Spinal cord (tissue), 10 donors: ENCODE data around the gene SLC1A5. TPM values are rescaled to one million over a fixed set of nuclear protein-coding genes. Genes with fewer than 3 reads are reported as not detected.
A peak's percentile ranks its signal among the peaks of the same experiment; 100 is the strongest.

Experiments used
- DNase-seq, 6 donors: peaks; one replicate each; pipeline versions ENCODE4 v3.0.0 to v3.0.0-alpha.2; 2013 to 2015; ENCODE audit warnings: low spot score in 6 of 6, low read depth in 4 of 6
- H3K27ac ChIP-seq: one replicate; pipeline ENCODE4 v1.5.1; 2013; ENCODE audit warnings: low read depth, low read length, control low read depth
- H3K27me3 ChIP-seq: one replicate; pipeline ENCODE4 v1.6.1; 2013; ENCODE audit warnings: low read length; ENCODE audit not compliant: control insufficient read depth, insufficient read depth
- H3K36me3 ChIP-seq: one replicate; pipeline ENCODE4 v1.6.1; 2013; ENCODE audit warnings: low read length; ENCODE audit not compliant: control insufficient read depth, insufficient read depth
- H3K4me1 ChIP-seq: one replicate; pipeline ENCODE4 v1.6.1; 2013; ENCODE audit warnings: low read length; ENCODE audit not compliant: control insufficient read depth, insufficient read depth
- H3K4me3 ChIP-seq: one replicate; pipeline ENCODE4 v1.5.1; 2013; ENCODE audit warnings: low read depth, low read length, control low read depth
- H3K9me3 ChIP-seq: one replicate; pipeline ENCODE4 v1.6.1; 2013; ENCODE audit warnings: low read length; ENCODE audit not compliant: control insufficient read depth, insufficient read depth
- WGBS: methylation state at CpG from one replicate; pipeline ENCODE4 v1.1.5; 2013; ENCODE audit warnings: missing lambda C conversion rate; ENCODE audit not compliant: insufficient coverage; 5-methylcytosine and 5-hydroxymethylcytosine counted together
- polyA plus RNA-seq, 2 donors: library from polyadenylated mRNA; unstranded; fragments of 120-200 nt; gene quantifications; one replicate each; pipeline ENCODE4 v1.2.1, GENCODE V29; 2013; ENCODE audit not compliant: insufficient read length in 2 of 2
- total RNA-seq, 2 donors: library from RNA; depleted of rRNA in 1 of 2; stranded (reverse); fragments of 120-200 nt in 1 of 2; fragments of >200 nt in 1 of 2; gene quantifications; one replicate each; pipeline versions ENCODE4 v1.2.3 to v1.2.4, GENCODE V29; 2013 to 2014
- donor health status: healthy.

SLC1A5 gene
- total and polyA plus RNA-seq, 4 donors = 6.4 to 9.5 (median 7.3) TPM

- no peak overlapping the region for H3K27ac ChIP-seq
- H3K4me3 ChIP-seq = no peak overlapping the region
- 88% methylated on average over 5 of the region's 5 CpGs for WGBS
- no peaks in the 10 kb centered on the region for H3K9me3 ChIP-seq
- no peaks in the 10 kb centered on the region for H3K27me3 ChIP-seq
- peaks cover 33% of the 10 kb centered on the region for H3K36me3 ChIP-seq
- peaks cover 16% of the 10 kb centered on the region for H3K4me1 ChIP-seq
- no peak for DNase-seq
Observed at GRCh38 chr19:46760363-46760762, 28.0 kb downstream of the SLC1A5 start.

GRCh38 chr19:46759817-46760333 lies 28.5 kb downstream of the SLC1A5 start:
- Histone ChIP-seq H3K9me3 (no peaks in the 10 kb centered on the region), H3K4me1 (peaks cover 20% of the 10 kb centered on the region), H3K27me3 (no peaks in the 10 kb centered on the region), H3K4me3 (no peak overlapping the region), H3K27ac (no peak overlapping the region), H3K36me3 (peaks cover 38% of the 10 kb centered on the region)
- peak in 1 of 6 donors; percentile 32 for DNase-seq
- WGBS = 39% methylated on average over 5 of the region's 7 CpGs

GRCh38 chr19:46759206-46759605 lies 29.2 kb downstream of the SLC1A5 start:
- H3K4me3 ChIP-seq = no peak overlapping the region
- H3K9me3 ChIP-seq = no peaks in the 10 kb centered on the region
- 87% methylated on average over 3 of the region's 6 CpGs for WGBS
- no peak for DNase-seq
- peaks cover 16% of the 10 kb centered on the region for H3K4me1 ChIP-seq
- H3K36me3 ChIP-seq = peaks cover 41% of the 10 kb centered on the region
- no peaks in the 10 kb centered on the region for H3K27me3 ChIP-seq
- H3K27ac ChIP-seq = peak overlapping the region; percentile 15

DNA sequence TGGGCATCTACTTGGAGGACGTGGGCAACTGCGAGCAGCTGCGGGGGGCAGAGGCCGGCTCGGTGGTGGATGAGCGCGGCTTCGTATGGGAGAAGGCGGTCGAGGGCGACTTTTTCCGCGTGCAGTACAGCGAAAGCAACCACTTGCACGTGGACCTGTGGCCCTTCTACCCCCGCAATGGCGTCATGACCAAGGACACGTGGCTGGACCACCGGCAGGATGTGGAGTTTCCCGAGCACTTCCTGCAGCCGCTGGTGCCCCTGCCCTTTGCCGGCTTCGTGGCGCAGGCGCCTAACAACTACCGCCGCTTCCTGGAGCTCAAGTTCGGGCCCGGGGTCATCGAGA lies 31.9 kb downstream of the SLC1A5 start:
- no peak overlapping the region for H3K4me3 ChIP-seq
- WGBS = 83% methylated on average over 29 of the region's 30 CpGs
- H3K36me3 ChIP-seq = peaks cover 51% of the 10 kb centered on the region
- H3K27me3 ChIP-seq = no peaks in the 10 kb centered on the region
- no peaks in the 10 kb centered on the region for H3K9me3 ChIP-seq
- H3K27ac ChIP-seq = no peak overlapping the region
- DNase-seq = no peak
- peaks cover 21% of the 10 kb centered on the region for H3K4me1 ChIP-seq

DNA sequence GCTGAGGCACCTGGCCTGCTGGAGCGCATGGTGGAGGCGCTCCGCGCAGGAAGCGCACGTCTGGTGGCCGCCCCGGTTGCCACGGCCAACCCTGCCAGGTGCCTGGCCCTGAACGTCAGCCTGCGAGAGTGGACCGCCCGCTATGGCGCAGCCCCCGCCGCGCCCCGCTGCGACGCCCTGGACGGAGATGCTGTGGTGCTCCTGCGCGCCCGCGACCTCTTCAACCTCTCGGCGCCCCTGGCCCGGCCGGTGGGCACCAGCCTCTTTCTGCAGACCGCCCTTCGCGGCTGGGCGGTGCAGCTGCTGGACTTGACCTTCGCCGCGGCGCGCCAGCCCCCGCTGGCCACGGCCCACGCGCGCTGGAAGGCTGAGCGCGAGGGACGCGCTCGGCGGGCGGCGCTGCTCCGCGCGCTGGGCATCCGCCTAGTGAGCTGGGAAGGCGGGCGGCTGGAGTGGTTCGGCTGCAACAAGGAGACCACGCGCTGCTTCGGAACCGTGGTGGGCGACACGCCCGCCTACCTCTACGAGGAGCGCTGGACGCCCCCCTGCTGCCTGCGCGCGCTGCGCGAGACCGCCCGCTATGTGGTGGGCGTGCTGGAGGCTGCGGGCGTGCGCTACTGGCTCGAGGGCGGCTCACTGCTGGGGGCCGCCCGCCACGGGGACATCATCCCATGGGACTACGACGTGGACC lies 32.4 kb downstream of the SLC1A5 start:
- H3K27ac ChIP-seq = no peak overlapping the region
- peaks cover 54% of the 10 kb centered on the region for H3K36me3 ChIP-seq

GRCh38 chr19:46755077-46755852 lies 33.1 kb downstream of the SLC1A5 start:
- DNase-seq = no peak
- Histone ChIP-seq H3K4me1 (peaks cover 21% of the 10 kb centered on the region), H3K36me3 (peaks cover 61% of the 10 kb centered on the region), H3K4me3 (no peak overlapping the region), H3K27ac (no peak overlapping the region), H3K27me3 (no peaks in the 10 kb centered on the region), H3K9me3 (no peaks in the 10 kb centered on the region)
- WGBS = 75% methylated on average over 38 of the region's 39 CpGs

More for the DNA sequence above, 32.4 kb downstream of the SLC1A5 start:
- Histone ChIP-seq H3K9me3 (no peaks in the 10 kb centered on the region), H3K27me3 (no peaks in the 10 kb centered on the region), H3K4me1 (peaks cover 21% of the 10 kb centered on the region), H3K4me3 (no peak overlapping the region)
- WGBS = 80% methylated on average over 86 of the region's 86 CpGs
- DNase-seq = no peak

DNA sequence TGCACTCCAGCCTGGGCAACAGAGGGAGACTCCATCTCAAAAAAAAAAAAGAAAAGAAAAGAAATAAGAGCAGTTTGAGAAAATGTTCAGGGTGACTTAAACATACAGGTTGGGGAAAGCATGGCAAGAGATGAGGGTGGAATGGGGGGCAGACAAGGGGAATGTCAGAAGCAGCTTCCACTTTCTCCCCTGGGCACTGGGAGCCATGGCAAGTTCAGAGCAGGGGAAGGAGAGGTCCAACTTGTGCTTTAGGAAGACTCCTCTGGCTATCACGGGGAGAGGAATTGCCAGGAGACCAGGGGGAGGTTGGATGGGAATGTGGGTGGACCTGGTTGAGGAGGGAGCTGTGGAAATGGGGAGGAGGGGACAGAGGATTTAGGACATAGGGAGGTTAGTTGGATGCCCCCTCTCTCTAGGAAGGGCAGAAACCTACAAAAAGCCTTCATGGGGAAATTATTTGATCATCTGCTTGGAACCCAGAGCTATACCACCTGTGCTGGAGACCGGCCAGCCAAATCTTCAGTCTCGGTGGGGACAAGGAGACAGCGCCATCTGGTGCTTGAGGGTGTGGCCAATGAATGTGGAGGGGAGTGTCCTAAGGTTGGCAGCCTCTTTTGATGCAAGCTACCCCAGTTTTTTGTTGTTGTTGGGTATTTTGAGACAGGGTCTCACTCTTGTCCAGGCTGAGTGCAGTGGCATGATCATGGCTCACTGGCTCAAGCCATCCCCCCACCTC lies 34.8 kb downstream of the SLC1A5 start:
- peaks cover 17% of the 10 kb centered on the region for H3K4me1 ChIP-seq
- H3K9me3 ChIP-seq = no peaks in the 10 kb centered on the region
- H3K27ac ChIP-seq = no peak overlapping the region
- H3K4me3 ChIP-seq = no peak overlapping the region
- no peaks in the 10 kb centered on the region for H3K27me3 ChIP-seq
- peak in 2 of 6 donors; percentile 63 to 80 for DNase-seq
- peaks cover 67% of the 10 kb centered on the region for H3K36me3 ChIP-seq
- 24% methylated on average over 3 of the region's 4 CpGs for WGBS

DNA sequence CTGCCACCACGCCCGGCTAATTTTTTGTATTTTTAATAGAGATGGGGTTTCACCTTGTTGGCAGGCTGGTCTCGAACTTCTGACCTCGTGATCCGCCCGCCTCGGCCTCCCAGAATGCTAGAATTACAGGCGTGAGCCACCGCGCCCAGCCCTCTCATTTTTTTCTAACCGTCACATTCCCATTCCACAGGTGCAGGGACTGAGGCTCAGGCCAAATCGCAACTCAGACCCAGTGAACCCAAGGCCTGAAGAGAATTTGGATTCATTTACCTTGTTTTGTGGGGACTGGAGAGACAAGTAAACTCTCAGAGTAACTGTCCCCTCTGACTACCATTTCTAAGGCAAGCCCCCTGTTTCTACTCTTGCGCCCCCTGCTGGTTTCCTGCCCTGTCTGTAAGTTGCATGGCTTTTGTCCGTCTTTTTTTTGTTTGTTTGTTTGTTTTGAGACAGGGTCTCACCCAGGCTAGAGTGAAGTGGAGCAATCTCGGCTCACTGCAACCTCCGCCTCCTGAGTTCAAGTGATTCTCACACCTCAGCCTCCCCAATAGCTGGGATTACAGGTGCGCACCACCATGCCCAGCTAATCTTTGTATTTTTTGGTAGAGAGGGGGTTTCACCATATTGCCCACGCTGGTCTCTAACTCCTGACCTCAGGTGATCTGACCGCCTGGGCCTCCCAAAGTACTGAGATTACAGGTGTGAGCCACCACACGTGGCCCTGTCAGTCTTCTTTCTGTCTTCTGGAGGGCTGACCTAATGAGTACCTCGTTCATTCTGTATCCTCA lies 39.9 kb downstream of the SLC1A5 start:
- Histone ChIP-seq H3K4me1 (peaks cover 26% of the 10 kb centered on the region), H3K27ac (no peak overlapping the region), H3K36me3 (peaks cover 35% of the 10 kb centered on the region), H3K9me3 (no peaks in the 10 kb centered on the region), H3K27me3 (no peaks in the 10 kb centered on the region), H3K4me3 (no peak overlapping the region)
- peak in 2 of 6 donors; percentile 63 to 75 for DNase-seq
- WGBS = 98% methylated on average over 10 of the region's 21 CpGs
